Lower leg skin (tissue), 4 donors: ENCODE measurements around the gene GPC6. TPM values are rescaled to one million over a fixed set of nuclear protein-coding genes. Genes with fewer than 3 reads are reported as not detected.

Experiments
- DNase-seq, 2 donors: peaks; one replicate each; pipeline ENCODE4 v3.0.0-alpha.2; 2019; ENCODE audit warnings: low spot score in 2 of 2
- H3K4me3 ChIP-seq: fragments of 200-600 bp; sonication (generic); 2 replicates; pipeline ENCODE4 v1.5.1; 2017; ENCODE audit warnings: mild to moderate bottlenecking, low read depth; ENCODE audit not compliant: poor library complexity, severe bottlenecking
- CTCF ChIP-seq, 3 donors: fragments of 450-650 bp; IDR thresholded peaks; one replicate each; pipeline ENCODE4 v1.5.1; 2016; ENCODE audit warnings: antibody characterized with exemption in 3 of 3, mild to moderate bottlenecking in 3 of 3, moderate library complexity in 2 of 3
- POLR2A ChIP-seq, 2 donors: fragments of 450-650 bp; IDR thresholded peaks; one replicate each; pipeline ENCODE4 v1.6.1; 2016 to 2017; ENCODE audit warnings: antibody characterized with exemption in 2 of 2, mild to moderate bottlenecking in 1 of 2, moderate library complexity in 1 of 2
- WGBS, 2 donors: methylation state at CpG; one replicate each; pipeline ENCODE4 v1.1.5; 2018; 5-methylcytosine and 5-hydroxymethylcytosine counted together
- intact Hi-C: fragments of 100-400 bp; cut with DNase I; formaldehyde crosslinking; loops from one replicate; pipeline ENCODE4 v1.15.0; 2023; ENCODE audit warnings: low total_unique reads
- total RNA-seq, 4 donors: library from RNA; depleted of rRNA; stranded (reverse); fragments of >200 nt; gene quantifications; one replicate each; pipeline ENCODE4 v1.1.0, GENCODE V29; 2016

The GPC6 gene
- total RNA-seq, 4 donors from 2014 or later: 1.4 to 5.2 (median 2.5) TPM

- no peak overlapping the region for H3K4me3 ChIP-seq
- TF ChIP-seq POLR2A (IDR thresholded peaks at IDR 0.05): no peak
- TF ChIP-seq CTCF (IDR thresholded peaks at IDR 0.05): no peak
- DNase-seq: no peak
- intact Hi-C loops: no loop called here
Observed at GRCh38 chr13:93987458-93987857, 760.9 kb downstream of the GPC6 start.

DNA sequence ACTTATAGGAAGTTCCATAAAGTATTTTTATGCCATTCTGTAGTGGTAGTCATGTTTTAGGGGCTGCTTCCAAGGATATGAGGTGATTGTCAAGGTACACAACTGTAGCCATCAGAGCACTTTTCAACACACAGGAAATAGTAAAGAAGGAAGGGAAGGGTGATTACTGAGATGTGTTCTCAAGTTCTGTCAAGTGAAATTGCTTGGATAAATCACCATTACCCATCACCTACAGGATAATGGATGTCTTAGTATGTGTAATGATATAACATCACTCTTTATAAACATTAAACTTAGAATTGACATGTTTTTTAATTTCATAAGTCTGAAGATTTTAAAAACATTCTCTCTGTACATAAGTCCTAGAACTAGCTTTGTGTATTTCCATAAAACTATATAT is 765.0 kb downstream of the GPC6 start:
- TF ChIP-seq POLR2A (IDR thresholded peaks at IDR 0.05) (no peak), CTCF (IDR thresholded peaks at IDR 0.05) (no peak)
- intact Hi-C loops: no loop called here

GRCh38 chr13:93996481-93996880 is 769.9 kb downstream of the GPC6 start:
- TF ChIP-seq CTCF (IDR thresholded peaks at IDR 0.05): no peak
- no peak for TF ChIP-seq POLR2A (IDR thresholded peaks at IDR 0.05)
- no peak overlapping the region for H3K4me3 ChIP-seq
- DNase-seq: no peak
- intact Hi-C loops: no loop called here
- 91 to 92% methylated on average over 3 of the region's 3 CpGs for WGBS, 2 donors

More for the DNA sequence above, 765.0 kb downstream of the GPC6 start:
- DNase-seq: no peak
- no peak overlapping the region for H3K4me3 ChIP-seq

DNA sequence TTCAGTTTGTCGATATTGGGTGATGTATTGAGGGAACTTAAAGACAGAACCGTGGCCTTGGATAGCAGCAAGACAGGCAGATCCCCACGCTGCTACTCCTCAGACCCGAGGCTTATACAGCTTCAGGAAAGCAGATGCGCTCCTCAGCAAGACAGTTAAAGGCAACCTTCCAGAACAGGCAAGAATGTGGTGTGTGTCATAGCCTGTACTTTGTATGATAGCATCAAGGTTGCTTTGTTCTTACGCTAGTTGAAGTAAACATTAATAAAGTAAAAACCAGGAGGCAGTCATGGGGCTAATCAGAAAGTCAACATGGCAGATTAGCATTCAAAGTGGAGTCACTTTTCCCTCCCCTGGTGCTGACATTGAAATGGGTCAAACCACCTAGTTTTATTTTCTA is 779.7 kb downstream of the GPC6 start:
- TF ChIP-seq CTCF (IDR thresholded peaks at IDR 0.05) (no peak), POLR2A (IDR thresholded peaks at IDR 0.05) (no peak)
- intact Hi-C loops: no loop called here
- H3K4me3 ChIP-seq: no peak overlapping the region
- 62 to 66% methylated on average over 6 of the region's 6 CpGs for WGBS, 2 donors
- no peak for DNase-seq

GRCh38 chr13:94007072-94007471 is 780.5 kb downstream of the GPC6 start:
- DNase-seq: no peak
- TF ChIP-seq POLR2A (IDR thresholded peaks at IDR 0.05): no peak
- TF ChIP-seq CTCF (IDR thresholded peaks at IDR 0.05): no peak
- 91 to 92% methylated on average over 5 of the region's 5 CpGs for WGBS, 2 donors
- H3K4me3 ChIP-seq: no peak overlapping the region
- intact Hi-C loops: no loop called here

DNA sequence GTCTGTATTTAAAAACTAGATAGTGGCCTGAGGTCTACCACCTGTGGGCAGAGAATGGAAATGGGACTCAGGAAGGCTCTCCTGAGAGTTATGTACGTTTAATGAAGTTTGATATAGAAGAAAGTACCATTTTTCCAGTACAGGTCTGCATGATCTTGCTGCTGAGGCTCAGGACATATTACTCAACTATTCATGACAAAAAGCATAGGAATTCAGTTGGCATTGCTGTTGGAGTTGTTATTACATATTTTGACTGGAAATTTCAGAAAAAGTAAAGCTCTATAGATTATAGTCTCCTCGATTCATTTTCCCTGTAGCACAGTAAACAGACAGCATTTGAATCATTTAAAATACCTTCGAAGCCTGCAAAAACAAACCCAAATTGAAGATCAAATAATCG is 783.1 kb downstream of the GPC6 start:
- no peak for TF ChIP-seq POLR2A (IDR thresholded peaks at IDR 0.05)
- TF ChIP-seq CTCF (IDR thresholded peaks at IDR 0.05): no peak
- 75 to 81% methylated on average over 4 of the region's 4 CpGs for WGBS, 2 donors

More for the DNA sequence above, 783.1 kb downstream of the GPC6 start:
- no peak overlapping the region for H3K4me3 ChIP-seq
- intact Hi-C loops: no loop called here
- no peak for DNase-seq
